NT2/D1 (cell line): Measurements from ENCODE around the gene TRNT1.

Experiments
- DNase-seq: peaks from one replicate; pipeline ENCODE4 v3.0.0-alpha.2; 2011; ENCODE audit warnings: low read depth, low spot score
- H3K27me3 ChIP-seq: 2 replicates; pipeline ENCODE4 v1.6.0; 2011; ENCODE audit warnings: mild to moderate bottlenecking; ENCODE audit not compliant: insufficient read length, insufficient read depth
- H3K36me3 ChIP-seq: 2 replicates; pipeline ENCODE4 v1.6.1; 2011; ENCODE audit warnings: mild to moderate bottlenecking, low read length, mixed read lengths; ENCODE audit not compliant: insufficient read depth, insufficient read length
- H3K4me1 ChIP-seq: 2 replicates; pipeline ENCODE4 v1.5.1; 2011; ENCODE audit not compliant: insufficient read depth, insufficient read length
- H3K4me3 ChIP-seq: 2 replicates; pipeline ENCODE4 v1.5.1; 2011; ENCODE audit warnings: low read depth; ENCODE audit not compliant: insufficient read length
- H3K9ac ChIP-seq: 2 replicates; pipeline ENCODE4 v1.6.0; 2011; ENCODE audit warnings: low read depth; ENCODE audit not compliant: insufficient read length
- H3K9me3 ChIP-seq: 2 replicates; pipeline ENCODE4 v1.5.1; 2011; ENCODE audit warnings: mild to moderate bottlenecking, low read length; ENCODE audit not compliant: insufficient read depth
- SUZ12 ChIP-seq: IDR thresholded peaks from 2 replicates; pipeline ENCODE4 v1.6.1; 2011; ENCODE audit not compliant: insufficient read length, insufficient read depth; ENCODE audit errors: extremely low read depth
- YY1 ChIP-seq: IDR thresholded peaks from 2 replicates; pipeline ENCODE4 v1.6.1; 2011; ENCODE audit not compliant: insufficient read length, insufficient read depth
- ZNF274 ChIP-seq: IDR thresholded peaks from 2 replicates; pipeline ENCODE4 v1.6.1; 2011; ENCODE audit warnings: mild to moderate bottlenecking, low read depth, low read length

TRNT1 gene

DNA sequence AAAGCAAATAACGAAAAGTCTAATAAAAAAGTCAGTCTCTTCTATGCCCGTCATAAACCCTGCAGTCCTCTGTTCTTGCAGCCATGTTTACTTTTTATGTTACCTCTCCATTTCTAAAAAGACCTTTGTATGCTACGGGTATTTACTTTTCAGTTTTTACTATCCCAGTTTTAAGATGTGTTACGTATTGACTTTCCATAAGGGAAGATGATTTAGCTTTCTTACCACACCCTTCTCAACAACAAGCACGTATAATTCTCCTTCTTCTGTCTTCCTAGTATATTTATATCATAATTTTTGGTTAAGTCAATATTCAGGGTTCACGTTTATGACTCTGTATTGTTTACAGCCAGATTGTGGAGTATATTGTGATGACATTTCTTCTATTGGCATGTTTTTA lies 10.8 kb downstream of the TRNT1 start:
- Histone ChIP-seq H3K9me3 (no peaks in the 10 kb centered on the region), H3K4me3 (no peak overlapping the region), H3K4me1 (no peaks in the 10 kb centered on the region), H3K27me3 (no peaks in the 10 kb centered on the region), H3K9ac (no peak overlapping the region), H3K36me3 (peaks cover 89% of the 10 kb centered on the region)
- DNase-seq = no peak
- TF ChIP-seq YY1 (no peak), SUZ12 (no peak), ZNF274 (no peak)

- no peak for DNase-seq
- Histone ChIP-seq H3K9me3 (no peaks in the 10 kb centered on the region), H3K4me3 (no peak overlapping the region), H3K27me3 (no peaks in the 10 kb centered on the region), H3K9ac (no peak overlapping the region), H3K36me3 (peaks cover 95% of the 10 kb centered on the region), H3K4me1 (no peaks in the 10 kb centered on the region)
- no peak for TF ChIP-seq SUZ12
- no peak for TF ChIP-seq ZNF274
These were observed 15.2 kb downstream of the TRNT1 start for GRCh38 chr3:3141939-3142338.

- no peak for DNase-seq
- Histone ChIP-seq H3K9me3 (no peaks in the 10 kb centered on the region), H3K9ac (no peak overlapping the region), H3K27me3 (no peaks in the 10 kb centered on the region), H3K4me1 (no peaks in the 10 kb centered on the region), H3K4me3 (no peak overlapping the region), H3K36me3 (peaks cover 95% of the 10 kb centered on the region)
- TF ChIP-seq ZNF274 (no peak), SUZ12 (no peak), YY1 (no peak)
These were observed 19.1 kb downstream of the TRNT1 start for GRCh38 chr3:3145831-3146230.

DNA sequence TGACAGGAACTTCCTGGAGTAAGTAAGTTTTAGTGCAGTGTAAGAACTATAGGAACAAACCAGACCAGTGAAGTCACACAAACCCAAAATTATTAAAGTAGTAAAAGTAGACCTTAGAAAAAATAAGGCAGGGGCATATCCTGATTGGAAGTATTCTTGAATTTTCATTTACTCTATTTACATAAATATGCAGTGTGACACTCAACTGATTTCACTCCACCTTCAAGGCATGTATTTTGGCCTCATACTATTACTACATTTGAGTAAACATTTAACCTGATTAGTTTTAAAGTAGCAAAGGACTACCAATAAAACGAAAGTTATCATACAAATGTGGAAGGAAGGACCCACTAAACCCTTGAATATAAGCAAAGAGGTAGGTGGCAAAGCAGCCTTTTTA lies 22.8 kb downstream of the TRNT1 start:
- DNase-seq = no peak
- TF ChIP-seq YY1 = no peak
- TF ChIP-seq ZNF274 = no peak
- no peak for TF ChIP-seq SUZ12
- H3K36me3 ChIP-seq = peaks cover 86% of the 10 kb centered on the region

DNA sequence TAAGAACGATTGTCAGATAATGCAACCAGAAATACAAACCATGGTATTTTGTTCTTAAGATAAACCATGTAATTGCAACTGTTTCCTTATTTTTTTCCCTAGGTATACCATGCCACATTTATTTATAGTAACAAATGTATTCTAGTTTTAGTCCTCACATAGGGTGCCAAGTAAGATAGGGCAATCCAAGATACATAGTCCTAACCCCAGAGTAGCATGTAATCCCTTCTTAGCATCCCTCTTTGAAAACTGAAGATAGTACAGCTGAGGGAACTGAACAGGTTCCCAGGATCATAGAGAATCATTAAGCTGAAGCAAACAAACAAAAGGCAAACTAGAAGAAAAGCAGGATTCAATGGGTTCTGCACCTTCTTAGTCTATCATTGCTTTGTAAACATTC lies 24.8 kb downstream of the TRNT1 start:
- no peak for DNase-seq
- Histone ChIP-seq H3K9me3 (no peaks in the 10 kb centered on the region), H3K9ac (no peak overlapping the region), H3K4me1 (no peaks in the 10 kb centered on the region), H3K36me3 (peaks cover 84% of the 10 kb centered on the region), H3K27me3 (no peaks in the 10 kb centered on the region), H3K4me3 (no peak overlapping the region)
- TF ChIP-seq ZNF274 (no peak), SUZ12 (no peak), YY1 (no peak)

More for the DNA sequence above, 22.8 kb downstream of the TRNT1 start:
- no peak overlapping the region for H3K9ac ChIP-seq
- H3K9me3 ChIP-seq = no peaks in the 10 kb centered on the region
- no peak overlapping the region for H3K4me3 ChIP-seq
- H3K4me1 ChIP-seq = no peaks in the 10 kb centered on the region
- H3K27me3 ChIP-seq = no peaks in the 10 kb centered on the region

DNA sequence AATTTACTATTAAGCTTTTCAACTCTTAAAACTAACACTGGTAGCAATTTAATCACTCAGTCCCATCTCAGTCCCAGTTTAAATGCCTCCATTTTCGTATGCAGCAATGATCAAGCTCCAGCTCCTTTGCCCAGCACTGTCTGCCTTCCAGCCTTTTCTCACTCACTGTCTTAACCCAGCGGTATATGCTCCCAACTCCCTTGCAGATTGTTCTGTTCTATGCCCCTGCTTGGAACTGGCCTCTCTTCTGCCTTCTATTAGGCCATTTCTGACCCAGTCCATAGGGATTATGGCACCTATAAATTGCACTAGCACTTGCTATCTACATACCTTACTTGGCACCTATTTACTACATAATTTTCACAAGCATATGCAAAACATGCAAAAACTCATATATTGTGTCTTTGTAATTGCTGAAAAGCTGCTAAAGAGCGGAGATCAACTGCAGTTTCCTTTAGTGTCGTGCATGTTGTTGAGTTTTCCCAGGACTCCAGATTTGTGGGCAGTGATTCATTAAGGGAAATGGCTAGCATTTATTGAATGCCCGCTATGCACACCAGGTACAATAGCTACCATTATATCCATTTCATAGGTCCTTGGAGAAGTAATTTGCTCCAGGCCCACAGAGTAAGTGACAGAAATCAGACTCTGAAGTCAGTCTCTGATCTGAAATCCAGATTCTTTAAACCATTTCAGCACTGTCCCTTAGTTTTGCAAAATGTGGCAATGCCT lies 28.3 kb downstream of the TRNT1 start:
- DNase-seq = no peak
- Histone ChIP-seq H3K9ac (no peak overlapping the region), H3K36me3 (peaks cover 72% of the 10 kb centered on the region), H3K4me1 (no peaks in the 10 kb centered on the region), H3K4me3 (no peak overlapping the region), H3K9me3 (no peaks in the 10 kb centered on the region), H3K27me3 (no peaks in the 10 kb centered on the region)
- TF ChIP-seq YY1 (no peak), SUZ12 (no peak), ZNF274 (no peak)

- Histone ChIP-seq H3K36me3 (peaks cover 63% of the 10 kb centered on the region), H3K27me3 (no peaks in the 10 kb centered on the region)
- DNase-seq = no peak
These were observed 30.7 kb downstream of the TRNT1 start for GRCh38 chr3:3157484-3157883.

More at GRCh38 chr3:3157484-3157883, 30.7 kb downstream of the TRNT1 start:
- Histone ChIP-seq H3K9ac (no peak overlapping the region), H3K9me3 (no peaks in the 10 kb centered on the region), H3K4me1 (no peaks in the 10 kb centered on the region), H3K4me3 (no peak overlapping the region)
- TF ChIP-seq YY1 (no peak), SUZ12 (no peak), ZNF274 (no peak)
